B cell (primary cell): ENCODE measurements around the gene KIAA1328.
"Not testable (repeated sequence)": the region's sequence is repeated elsewhere in the genome, so short reads cannot be mapped to it uniquely, and the experiment has no call there.

Experiments used
- CTCF ChIP-seq: fragments of 200-600 bp; IDR thresholded peaks from one replicate; pipeline ENCODE4 v1.8.0; 2022; ENCODE audit warnings: antibody characterized with exemption, mild to moderate bottlenecking
- EZH2 ChIP-seq: IDR thresholded peaks from 2 replicates; pipeline ENCODE4 v1.6.1; 2012; ENCODE audit warnings: borderline replicate concordance, low read depth, mild to moderate bottlenecking, moderate library complexity, low read length; ENCODE audit not compliant: insufficient read depth, poor library complexity, severe bottlenecking

GRCh38 chr18:36879796-36880195 lies 50.9 kb downstream of the KIAA1328 start:
- not testable (repeated sequence) for TF ChIP-seq CTCF, EZH2
